Measurements from ENCODE around the gene SURF2.

The SURF2 gene

DNA sequence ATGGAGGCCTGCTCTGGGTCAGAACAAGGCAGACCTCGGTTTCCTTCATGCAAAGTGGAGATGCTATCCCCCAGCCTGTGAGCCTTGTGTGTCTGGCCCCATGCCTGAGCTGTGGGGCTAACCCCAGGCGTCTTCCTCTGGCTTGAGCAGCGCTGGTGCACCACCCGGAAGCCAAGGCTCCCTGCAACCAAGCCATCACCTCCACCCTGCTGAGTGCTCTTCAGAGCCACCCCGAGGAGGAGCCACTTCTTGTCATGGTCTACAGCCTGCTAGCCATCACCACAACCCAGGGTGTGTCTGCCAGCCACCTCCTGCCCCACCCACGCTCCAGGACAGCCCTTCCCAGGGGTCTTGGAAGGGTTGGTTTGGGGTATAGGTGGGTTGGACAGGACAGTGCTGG, 45.2 kb downstream of the SURF2 start:
- no peak for DNase-seq (ENCODE audit: low read depth)

DNA sequence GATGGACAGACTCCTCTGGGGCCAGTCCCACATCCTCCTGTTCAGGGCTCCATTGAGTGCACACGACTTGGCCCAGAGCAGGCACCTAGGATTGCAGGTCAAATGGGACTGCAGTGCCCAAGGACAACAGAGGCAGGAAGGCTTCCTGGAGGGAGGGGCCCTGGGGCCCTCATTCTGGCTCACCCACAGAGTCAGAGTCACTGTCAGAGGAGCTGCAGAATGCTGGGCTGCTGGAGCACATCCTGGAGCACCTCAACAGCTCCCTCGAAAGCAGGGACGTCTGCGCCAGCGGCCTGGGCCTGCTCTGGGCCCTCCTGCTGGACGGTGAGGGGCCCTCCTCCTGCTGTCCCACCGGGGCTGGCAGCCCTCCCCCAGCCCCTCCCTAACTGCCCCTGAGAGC, 46.3 kb downstream of the SURF2 start:
- no peak for DNase-seq (ENCODE audit: low read depth)

DNA sequence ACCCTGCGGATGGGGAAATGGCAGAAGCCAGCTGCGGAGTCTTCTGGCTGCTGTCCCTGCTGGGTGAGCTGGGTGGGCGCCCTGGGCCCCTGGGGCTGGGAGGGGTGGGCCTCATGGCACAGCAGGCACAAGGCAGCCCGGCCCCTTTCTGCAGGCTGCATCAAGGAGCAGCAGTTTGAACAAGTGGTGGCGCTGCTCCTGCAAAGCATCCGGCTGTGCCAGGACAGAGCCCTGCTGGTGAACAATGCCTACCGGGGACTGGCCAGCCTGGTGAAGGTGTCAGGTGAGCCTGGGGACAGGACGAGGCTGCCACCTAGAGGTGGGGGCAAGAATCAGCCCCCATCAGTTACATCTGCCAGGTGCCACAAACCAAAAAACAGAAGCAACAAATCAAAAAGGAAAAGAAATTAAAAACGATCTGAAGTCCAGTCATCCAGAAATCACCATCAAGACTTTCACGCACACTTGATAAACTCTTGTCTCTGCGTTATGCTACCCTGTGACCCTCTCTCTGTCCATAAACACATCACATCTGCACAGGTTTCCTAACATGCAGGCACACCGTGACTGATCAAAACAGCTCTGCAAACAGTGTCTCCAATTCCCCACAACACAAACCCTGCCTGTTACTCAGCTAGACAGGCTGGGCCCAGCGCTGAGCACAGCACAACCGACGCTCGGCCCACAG, 47.6 kb downstream of the SURF2 start:
- no peak for DNase-seq (ENCODE audit: low read depth)

DNA sequence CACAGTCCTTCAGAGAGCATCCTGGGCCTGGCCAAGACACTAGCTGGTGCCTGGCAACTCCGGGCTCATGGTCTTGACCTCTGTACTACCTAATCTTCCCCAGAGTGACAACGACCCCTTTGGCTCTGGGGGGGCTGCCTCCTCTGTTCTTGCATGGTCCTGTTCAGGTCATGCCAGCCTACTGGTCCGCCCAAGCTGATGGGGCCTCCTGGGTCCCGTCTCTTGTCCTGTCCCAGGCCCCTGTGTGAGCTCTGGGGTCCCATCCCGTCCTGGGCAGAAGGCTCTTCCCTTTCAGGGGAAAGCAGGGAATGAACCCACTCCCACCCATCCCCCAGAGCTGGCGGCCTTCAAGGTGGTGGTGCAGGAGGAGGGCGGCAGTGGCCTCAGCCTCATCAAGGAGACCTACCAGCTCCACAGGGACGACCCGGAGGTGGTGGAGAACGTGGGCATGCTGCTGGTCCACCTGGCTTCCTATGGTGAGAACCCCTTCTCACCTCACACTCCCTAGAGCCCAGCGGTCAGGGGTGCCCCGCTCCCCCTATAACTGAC, 48.2 kb downstream of the SURF2 start:
- DNase-seq (ENCODE audit: low read depth), result no peak

DNA sequence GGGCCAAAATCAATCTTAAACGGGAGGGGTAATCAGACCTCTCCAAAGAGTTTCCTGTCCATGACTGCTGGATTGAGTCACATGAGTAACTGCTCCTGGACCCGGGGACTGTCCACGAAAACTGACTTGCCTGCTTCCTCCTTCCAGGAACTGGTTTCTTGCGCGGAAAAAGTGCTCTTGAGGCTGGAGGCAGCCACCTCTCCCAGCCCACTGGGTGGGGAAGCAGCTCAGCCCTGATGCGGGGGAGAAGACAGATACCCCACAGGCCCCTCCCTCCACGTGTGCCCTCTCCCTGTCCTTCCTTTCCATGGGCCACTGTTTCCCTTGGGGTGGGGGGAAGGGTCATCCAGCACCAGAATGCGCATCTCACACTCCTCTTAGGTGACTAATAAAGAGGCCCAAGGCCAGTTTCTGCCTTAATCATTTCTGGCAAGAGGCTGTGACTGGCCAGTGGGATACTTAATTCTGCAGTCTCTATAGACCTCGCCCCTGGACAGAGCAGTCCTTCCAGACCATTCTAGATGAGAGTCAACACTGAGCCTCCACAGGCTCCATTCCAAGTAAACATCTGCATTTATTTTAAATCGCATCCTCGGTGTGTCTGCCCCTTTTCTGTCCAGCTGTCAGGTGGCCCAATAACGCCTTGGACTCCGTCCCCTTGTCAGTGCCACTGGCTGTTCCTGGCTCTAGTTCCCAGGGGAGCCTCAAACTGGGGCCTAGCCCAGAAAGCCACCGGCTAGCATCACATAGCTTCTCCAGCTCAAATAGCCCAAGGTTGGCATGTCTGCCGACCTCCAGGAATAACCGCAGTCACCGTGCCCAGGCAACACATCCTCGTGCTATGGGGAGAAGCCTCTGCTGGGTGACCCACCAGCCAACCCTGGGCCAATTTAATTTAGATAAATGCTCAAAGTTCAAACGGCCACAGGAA, 49.4 kb downstream of the SURF2 start:
- no peak for DNase-seq (ENCODE audit: low read depth)

DNA sequence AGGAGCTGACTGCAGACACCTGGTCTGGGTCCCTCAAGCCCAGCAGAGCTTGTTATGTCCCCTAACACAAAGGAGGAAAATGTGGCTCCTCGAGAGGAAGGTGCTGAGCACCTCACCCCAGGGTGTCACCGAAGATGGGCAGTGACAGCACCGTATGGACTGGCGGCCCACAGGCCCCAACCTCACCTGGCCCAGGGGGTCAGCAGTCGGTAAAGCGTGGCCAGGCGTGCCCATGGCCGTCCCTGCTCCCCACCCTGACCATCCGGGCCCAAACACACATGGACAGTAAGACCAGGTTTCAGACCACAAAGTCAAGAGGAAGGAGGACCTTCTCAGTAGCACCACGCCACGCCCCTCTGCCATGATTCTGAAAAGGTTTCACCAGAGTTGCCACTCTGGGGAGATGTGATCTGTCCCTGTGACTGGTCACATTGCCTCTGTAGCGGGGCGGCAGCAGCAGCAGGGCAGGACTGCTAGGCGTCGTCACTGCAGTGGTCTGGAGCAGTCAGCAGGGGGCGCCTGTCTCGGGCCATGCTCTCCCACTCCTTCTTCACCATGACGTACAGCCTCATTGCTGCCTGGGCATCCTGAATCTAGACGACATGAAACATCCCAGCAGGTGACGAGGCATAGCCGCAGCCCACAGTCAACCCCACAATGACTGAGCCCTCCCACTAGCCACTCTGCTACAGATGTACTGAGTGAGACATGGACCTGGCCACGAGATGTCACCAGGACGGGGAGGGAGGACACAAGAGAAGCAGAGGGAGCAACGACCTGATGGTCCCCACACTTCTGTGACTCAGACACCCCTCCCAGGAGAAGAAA, 50.3 kb downstream of the SURF2 start:
- no peak for DNase-seq (ENCODE audit: low read depth)

DNA sequence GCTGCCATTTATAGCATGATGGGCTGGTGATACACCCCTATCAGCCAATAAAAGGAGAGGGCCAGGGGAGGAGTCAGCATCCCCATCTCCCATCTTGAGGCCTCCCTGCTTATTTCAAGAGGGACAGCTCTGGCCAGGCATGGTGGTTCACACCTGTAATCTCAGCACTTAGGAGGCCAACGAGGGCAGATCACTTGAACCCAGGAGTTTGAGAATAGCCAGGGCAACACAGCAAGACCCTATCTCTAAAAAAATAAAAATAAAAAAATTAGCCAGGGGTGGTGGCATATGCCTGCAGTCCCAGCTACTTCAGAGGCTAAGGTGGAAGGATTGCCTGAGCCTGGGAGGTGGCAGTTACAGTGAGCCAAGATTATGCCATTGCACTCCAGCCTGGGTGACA, 51.7 kb downstream of the SURF2 start:
- no peak for DNase-seq (ENCODE audit: low read depth)

All from HS-5 (cell line).